NCI-H1930 (cell line): ENCODE results near the gene SLC25A4.

Experiments used
- DNase-seq, 2 experiments: peaks; one replicate each; lab custom pipeline; 2025; lab: John Stamatoyannopoulos, UW

SLC25A4 gene

DNA sequence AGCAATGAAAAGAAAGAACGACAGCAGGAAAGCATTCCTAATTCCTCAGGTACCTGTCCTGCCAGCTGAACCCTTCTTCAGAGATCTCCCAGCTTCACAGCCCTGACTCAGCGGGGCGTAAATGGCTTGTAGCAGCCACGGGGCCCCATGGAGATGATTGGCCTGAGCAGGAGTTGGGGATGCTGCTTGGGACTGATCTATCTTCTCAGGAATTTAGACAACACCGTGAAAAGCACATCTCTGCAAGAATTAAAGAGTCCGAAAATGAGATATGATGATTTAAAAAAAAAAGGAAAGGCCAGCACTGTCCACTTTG is 22.5 kb upstream of the SLC25A4 start:
- DNase-seq, result no peak

DNA sequence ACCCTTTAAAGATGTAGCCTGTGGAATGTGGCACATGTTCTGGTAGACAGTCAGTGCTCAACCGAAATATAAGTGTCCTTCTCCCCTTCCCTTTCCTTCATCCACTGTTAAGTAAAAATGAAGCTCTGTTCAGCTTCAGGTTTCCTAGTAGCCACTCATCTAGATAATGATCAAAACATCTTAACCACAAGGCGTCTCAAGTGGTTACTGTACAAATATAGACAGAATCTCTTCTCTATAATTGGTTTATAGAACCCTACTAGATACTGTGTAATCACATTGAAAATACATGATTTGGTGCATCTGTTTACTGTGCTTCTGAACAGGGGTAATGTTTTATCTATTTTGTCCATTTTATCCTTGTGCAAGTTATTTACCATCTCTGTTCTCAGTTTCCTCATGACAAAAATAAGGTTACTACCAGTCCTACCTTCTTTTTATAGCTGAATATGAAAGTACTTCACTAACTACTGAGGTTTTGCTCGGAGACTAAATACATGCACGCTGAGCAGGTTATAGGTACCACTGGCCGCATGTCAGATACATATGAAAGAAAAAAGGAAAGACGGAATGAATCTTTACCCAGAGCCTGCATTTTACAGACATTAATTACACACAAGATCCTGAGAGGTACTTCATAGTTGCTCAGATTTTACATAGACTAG is 20.3 kb upstream of the SLC25A4 start:
- no peak for DNase-seq

DNA sequence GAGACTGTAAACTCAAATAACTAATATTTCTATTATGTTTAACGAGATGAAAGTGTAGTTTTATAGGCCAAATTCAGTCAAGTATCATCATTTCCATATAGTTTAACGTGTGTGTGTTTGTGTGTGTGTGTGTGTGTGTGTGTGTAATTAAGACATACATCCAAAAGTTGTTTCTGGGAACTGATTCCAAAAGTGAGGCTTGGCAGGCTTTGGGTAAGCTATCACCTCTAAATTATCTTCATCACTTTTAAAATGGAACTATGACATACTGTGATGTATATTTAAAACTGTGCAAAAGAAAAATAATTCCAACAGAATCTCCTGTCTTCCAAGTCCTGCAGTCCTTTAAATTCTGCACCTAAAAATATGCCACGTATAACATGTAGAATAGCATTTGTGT is 19.1 kb upstream of the SLC25A4 start:
- DNase-seq, result no peak

DNA sequence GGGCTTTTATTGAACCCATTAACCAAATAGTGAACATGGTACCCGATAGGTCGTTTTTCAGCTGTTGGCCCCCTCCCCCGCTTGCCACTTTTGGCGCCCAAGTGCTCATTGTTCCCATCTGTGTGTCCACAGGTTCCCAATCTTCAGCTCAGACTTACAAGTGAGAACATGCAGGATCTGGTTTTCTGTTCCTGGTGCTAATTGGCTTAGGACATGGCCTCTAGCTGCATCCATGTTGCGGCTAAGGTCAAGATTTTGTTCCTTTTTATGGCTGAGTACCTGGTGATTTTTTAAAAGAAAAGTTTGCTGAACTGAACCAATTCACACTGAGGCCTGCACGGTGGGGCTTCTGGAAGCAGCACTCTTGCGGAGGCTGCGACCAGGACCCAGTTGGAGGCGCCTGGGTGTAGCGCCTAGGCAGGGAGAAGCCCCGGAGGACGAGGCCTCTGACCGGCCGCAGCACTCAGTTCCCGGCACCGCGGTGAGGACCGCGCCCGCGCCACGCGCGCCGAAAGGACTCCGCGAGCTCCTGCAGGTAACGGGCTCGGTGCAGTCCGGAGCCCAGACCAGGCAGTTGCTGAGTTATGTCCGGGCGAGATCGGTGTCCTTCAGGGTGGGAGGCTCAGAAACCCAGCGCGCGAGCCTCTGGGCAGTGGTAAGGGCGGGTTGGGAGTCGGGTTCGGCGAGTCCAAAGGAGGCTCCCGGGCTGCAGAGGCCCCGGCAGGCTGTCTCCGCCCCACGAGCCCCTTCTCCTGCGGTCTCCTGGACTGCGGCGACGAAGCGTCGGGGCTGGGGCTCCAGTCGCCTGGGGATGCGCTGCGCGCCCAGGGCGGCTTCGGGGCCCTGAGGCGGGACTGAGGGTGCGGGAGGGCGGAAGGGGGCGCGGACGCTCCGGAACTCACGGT is 15.8 kb upstream of the SLC25A4 start:
- no peak for DNase-seq

DNA sequence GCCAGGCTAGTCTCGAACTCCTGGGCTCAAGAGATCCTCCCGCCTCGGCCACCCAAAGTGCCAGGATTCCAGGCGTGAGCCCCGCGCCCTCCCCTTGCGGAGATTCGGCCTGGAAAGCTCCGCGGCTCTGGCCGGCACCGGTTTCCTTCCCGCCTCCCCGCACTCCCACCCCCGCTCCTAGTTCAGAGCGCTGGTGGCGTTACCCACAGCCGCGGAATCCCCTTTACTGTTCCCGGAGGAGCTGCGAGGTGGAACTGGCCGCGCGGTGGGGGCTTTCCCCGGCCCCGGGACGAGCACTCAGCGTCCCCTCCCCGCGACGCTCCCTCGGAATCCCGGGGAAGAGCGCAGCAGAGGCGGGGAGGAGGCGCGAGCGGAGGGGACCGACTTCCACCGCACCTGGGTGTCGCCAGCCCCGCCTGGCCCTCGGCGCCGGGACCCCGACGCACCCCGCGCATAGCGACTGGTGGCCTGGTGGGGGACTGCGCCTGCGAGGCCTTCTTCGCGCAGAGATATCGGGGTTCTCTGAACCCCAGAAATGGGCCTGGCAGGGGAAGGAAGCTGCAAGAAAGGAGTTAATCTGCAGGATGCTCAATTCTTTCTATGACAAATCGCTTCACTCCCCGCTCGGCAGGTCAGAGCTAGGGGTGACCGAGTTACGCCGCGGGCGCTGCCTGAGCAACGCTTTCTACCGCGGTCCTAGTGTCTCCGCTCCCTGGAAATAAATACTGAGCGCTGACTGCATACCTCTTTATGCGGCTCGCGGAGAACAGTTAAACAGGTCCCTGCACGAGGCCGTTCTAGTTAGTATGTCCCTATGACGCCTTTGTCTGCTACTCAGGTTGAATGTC is 14.6 kb upstream of the SLC25A4 start:
- DNase-seq, result peak in 1 of 2 experiments; percentile 44

DNA sequence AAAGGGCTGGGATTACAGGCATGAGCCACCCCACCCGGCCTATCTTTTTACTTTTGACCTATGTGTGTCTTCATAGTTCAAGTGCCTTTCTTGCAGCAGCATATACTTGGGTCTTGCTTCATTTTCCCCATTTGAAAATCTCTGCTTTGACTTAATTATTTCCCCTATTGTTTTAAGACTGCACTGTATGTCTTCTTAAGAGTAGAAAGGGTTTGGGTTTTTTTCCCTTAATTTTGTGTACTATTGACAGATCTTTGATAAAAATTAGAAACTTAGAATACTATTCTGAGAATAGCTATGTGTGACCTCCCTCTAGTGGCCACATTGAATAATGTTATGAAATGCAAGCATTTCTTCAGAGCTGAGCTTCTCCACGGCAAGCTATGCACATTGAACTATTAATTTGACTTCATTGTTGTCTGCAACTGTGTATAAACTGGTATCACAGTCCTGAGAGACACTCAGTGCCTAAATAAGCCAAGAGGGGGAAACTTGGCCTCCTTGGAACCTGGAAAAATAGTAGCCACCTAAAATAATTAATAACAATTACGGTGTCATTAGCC is 8.7 kb upstream of the SLC25A4 start:
- peak; percentile 7 to 19 for DNase-seq

DNA sequence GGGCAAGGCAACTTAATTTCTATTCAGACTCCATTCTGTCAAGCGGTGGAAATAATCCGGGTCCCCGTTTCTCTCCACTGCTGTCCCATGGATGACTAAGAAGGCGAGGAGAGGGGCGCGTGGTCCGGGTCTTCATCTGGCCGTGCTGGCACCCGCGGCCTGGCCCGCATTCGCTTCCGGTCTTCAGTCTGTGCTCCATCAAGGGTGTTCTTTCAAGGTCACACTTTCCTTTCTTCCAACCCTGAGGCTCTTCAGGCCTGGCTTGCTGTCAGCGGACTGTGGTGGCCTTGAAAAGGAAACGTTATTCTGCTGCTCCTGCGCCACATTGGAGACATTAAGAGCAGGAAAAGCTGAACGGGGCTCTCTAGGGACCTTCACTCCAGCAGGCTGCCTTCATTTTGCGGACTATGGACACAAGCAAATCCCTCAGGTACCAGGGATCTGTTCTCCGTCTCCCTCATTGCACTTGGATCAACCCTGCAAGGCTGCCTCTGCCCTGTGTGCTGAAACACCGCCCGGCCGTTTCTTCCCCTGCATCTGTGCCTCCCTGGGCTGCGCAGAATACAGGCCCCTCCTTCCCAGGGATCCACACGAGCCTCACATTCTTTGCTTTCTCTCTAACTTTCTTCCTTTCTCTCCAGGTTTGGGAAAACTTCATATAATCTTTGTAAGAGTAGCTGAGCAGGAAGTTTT is 5.7 kb upstream of the SLC25A4 start:
- DNase-seq, result no peak

DNA sequence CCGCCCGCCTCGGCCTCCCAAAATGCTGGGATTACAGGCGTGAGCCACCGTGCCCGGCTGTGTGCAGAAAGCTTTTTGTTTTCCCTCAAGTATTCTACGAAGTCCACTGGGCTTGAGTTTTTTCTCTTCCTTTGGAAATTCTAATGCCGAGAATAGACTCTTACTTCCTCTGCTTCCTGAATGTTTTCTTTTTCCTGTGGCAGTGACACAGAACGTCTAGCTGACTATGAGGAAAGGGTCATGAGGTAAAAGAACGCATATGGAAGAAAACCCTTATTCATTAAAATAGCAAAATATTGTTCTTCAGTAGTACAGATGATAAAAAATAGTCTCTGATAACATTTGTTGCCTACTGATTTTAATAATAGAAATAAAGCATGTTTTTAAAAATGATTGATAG is 4.9 kb upstream of the SLC25A4 start:
- DNase-seq, result no peak

DNA sequence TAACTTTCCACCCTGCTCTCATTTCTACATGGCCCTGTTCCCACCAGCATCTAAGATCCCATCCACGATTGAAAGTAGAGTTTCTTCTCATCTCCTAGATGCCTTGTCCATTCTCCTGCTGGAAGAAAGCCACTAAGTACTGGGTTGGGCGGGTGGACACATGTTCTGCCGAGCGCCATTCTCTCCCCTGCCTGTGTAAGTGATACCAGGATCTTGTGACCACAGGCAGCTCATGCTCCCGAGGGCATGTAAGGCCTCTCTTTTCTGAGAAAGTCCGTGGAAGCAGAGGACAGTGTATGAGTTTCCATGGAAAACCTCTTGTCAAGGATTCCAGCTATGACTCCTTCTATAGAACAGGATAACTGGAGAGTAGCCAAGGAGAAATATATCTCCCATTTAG is 3.3 kb upstream of the SLC25A4 start:
- no peak for DNase-seq

DNA sequence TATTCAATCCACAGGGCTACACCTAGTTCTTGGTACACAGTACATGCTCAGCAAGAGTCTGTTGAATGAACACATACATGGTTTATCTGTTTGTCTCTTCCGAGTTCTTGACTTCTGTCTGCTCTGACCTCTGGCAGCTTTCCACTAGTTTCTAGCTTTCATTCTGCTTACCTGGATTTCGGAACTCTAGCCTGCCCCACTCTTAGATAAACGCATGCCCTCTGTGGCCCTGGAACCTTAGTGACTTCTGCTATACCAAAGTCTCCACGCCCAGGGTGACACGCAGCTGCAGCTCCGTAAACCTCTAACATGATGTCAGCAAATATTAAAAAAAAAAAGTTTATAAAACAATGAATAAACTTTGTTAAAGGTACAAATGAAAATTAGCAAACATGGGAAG is 1.3 kb upstream of the SLC25A4 start:
- DNase-seq, result no peak

DNA sequence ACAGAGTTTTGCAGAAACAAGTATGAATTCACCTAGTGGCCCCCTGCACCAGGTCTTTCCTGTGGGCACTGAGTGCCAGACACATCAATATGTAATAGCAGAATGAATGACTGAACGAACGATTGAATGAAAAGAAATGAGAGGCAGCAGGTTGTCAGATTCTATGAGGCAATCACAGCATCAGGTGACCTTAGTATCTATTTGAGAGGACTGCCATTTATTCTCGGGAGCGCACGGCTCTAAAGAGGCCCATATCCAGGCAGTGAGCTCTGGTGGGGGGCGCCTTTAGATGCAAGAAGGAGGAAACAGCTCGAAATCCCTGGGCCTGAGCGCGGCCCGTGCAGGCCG is 528 bp upstream of the SLC25A4 start:
- peak in 1 of 2 experiments; percentile 9 for DNase-seq

DNA sequence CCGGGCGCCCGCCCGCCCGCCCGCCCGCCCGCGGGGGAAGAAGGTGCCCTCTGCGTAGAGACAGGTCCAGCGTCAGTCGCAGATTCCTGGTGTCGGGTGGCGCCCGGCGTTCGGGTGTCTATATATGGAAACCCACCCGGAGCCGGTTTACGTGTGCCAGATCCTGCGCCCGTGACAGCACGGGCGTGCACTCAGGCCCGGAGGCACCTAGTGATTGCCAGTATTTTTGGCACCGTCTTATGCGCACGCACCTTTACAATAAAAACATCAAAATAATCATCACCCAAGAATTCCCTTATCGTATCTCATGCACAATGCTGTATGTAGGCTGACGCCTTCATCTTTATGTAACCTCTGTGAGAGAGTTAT is 519 bp downstream of the SLC25A4 start:
- DNase-seq, result no peak

DNA sequence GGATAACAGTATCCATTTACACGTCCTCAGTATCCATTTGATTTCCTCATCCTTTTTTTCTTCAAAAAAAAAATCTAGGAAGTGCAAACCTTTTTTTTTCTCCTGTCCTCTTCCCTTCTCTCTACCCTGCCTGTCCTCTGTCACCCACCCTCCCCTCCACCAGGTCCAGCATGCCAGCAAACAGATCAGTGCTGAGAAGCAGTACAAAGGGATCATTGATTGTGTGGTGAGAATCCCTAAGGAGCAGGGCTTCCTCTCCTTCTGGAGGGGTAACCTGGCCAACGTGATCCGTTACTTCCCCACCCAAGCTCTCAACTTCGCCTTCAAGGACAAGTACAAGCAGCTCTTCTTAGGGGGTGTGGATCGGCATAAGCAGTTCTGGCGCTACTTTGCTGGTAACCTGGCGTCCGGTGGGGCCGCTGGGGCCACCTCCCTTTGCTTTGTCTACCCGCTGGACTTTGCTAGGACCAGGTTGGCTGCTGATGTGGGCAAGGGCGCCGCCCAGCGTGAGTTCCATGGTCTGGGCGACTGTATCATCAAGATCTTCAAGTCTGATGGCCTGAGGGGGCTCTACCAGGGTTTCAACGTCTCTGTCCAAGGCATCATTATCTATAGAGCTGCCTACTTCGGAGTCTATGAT is 1.7 kb downstream of the SLC25A4 start:
- no peak for DNase-seq

DNA sequence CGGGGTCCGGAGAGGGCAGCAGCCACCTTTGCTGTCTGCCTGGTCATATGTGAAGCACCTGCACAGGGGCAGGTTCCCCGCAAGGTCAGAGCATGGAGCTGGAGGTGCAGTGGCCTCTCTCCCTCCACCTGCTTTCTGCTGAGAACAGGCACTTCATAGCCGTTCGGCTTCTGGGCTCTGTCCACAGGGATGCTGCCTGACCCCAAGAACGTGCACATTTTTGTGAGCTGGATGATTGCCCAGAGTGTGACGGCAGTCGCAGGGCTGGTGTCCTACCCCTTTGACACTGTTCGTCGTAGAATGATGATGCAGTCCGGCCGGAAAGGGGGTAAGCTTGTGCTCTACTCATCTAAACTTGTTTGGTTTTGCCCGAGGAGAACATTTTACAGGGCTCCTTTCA is 2.5 kb downstream of the SLC25A4 start:
- no peak for DNase-seq

DNA sequence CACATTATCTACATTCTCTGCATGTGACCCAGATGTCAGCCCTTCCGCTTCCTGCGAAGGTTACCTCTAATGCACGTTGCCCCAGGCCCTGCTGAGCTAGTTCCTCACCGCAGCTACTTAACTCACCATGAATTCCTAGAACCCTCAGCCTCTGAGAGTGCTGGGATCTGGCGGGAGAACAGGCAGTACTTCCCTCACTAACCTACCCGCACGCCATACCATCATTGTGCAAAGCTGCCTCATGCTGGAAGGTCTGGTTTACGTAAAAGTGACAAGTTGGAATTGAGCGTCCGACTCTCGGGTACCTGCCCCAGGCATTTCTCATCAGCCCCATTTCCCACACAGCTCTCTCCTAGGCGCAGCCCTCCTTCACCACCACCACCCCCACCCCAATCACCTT is 6.3 kb downstream of the SLC25A4 start:
- no peak for DNase-seq

DNA sequence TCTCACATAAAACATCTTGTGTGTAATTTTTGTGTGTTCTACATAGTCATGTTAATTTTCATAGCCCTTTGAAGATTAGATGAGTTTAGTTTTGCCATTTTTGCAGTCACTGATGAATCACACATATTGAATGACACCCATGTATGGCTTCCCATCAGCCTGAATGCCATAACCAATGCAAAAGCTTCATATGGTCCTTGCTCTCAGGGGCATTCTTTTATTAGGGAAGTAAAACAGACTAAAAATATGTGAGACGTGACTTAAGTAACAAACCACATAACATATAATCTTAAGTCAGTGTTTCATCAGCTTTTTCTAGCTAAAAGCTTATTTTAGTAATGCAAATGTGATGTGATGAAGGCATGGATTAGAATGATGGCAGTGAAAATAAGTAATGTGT is 8.2 kb downstream of the SLC25A4 start:
- DNase-seq, result no peak

DNA sequence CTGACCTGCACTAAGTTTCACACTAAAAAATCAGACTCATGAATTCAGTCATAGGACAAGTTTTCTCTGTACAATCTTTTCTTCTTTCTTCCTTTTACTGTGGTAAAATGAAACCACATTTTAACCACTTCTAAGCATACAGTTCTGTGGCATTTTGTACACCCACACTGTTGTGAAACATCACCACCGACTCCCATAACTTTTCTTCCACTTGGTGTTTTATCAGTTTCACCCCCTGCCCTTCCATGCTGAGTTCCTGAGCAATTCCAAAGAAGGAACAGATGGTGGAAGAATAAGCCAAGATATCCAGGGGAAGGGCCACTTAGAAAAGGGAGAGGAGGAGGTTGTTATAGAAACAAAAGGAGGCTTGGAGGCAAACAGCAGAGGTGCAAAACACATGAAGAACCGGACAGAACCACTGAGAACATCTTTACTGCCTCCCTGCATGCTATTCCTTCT is 22.6 kb downstream of the SLC25A4 start:
- DNase-seq, result no peak

DNA sequence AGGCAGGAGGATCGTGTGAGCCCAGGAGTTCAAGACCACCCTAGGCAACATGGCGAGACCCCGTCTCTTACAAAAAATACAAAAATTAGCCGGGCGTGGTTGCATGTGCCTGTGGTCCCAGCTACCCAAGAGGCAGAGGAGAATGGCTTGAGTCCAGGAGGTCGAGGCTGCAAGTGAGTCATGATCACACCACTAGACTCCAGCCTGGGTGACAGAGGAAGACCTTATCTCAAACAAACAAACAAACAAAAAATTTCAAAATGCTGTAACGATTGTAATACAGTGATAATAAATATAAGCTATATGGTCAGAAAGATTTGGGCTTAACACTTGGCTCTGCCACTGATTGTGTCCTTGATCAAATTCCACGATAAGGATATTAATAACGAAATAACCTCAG is 24.2 kb downstream of the SLC25A4 start:
- no peak for DNase-seq

DNA sequence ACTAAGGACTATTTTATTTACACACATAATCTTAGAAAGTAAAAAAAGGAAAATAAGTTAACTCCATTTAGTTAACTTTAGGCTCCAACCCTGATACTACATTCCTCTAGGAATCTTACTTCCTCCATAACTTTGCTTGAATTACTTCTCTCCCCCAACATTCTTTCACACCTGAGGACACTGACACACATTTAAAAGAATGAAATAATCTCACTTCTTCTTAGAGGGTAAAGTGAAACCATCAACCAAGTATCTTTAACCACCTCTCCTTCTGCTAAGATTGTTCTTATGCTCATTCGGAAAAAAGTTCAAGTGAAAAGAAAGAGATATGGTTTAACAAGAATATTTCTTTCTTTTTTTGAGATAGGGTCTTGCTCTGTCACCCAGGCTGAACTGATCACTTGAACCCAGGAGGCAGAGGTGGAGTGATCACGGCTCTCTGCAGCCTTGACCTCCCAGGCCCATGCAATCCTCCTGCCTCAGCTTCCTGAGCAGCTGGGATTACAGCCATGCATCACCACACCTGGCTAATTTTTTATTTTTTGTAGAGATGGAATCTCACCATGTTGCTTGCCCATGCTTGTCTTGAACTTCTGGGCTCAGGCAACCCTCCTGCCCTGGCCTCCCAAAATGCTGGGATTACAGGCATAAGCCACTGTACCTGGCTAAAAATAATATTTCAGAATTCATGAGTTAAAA is 28.5 kb downstream of the SLC25A4 start:
- DNase-seq, result no peak

DNA sequence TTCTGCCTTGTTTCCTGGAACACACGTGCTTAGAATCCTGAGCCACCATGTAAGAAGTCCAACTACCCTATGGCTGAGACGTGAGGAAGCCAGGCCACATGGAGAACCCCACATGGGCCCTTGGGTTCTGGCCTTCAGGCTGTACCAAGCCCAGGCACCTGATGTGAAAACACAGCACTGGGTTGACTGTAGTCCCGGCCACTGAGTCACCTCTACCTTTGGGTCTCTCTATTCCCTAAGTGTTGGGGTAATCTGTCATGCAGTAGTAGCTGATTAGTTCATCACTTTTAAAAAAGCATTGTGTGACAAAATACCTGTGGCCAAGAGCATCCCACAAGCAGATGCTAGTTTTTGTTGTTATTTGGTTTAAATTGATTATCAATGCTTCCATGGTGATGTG is 36.4 kb downstream of the SLC25A4 start:
- DNase-seq, result no peak

DNA sequence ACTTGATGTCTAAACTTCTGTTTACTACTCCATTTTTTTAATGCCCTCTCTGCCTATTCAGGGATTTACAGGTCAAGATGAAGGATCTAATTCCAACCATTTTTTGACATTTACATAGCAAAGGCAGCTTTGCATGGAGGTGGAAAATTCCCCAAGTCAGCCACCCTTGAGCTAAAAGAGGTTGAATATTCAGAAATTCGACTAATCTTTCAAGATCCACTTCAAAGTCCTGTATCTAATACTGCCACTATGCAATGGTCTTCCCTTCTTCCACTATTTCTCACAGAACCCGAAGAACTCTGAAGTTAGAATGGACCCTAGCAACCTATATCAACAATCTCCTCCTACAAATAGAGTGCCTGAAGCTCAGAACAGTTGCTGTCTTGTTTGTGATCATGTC is 39.2 kb downstream of the SLC25A4 start:
- no peak for DNase-seq
